ENCODE measurements around the gene ISG15. TPM values are rescaled to one million over a fixed set of nuclear protein-coding genes. Genes with fewer than 3 reads are reported as not detected.

ISG15 gene
- total and polyA plus RNA-seq, 2 of the 13 experiments (the other 11 are each of a cell fraction or from before 2014, with no cell fraction given): 42.1 to 54.9 TPM

DNA sequence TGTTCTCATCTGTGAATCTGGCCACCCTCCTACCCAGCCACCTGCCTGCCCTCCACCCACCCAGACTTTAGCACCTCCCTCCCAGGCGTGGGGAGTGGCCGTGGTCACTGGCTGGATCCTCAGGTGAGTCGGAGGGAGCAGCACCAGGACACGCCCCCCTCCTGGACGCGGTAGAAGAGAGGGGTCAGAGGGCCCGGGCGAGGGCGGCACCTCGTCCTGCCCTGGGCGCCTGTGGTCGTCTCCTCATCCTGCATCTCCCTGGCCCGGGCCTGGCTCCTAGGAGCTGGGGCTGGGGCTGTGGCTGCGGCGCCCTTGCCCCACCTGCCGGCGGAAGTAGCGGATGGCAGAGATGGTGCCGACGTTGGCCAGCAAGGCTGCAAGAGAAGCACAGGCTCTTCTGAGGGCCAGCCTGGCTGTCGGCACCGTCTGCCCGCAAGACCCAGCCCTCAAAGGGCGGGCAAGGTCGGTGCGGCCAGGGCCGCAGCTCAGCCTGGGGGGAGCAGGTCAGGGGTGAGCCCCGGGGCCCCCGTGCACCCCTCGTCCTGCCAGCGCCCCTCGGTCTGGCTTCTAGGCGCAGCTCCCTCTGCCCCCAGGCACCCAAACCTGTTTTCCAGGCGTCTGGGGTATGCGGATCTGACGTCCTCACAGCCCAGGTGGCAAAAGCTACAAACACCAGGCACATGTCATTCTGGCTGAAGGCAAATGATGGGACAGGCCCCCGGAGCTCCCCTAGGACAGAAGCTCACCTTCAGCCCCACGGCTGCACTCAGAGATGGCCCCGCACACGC is 37.2 kb upstream of the ISG15 start (continued):
- no peak for TF ChIP-seq CEBPG (CRISPR knock-in tag; IDR thresholded peaks at IDR 0.05)
- TF ChIP-seq, protein P1, sequence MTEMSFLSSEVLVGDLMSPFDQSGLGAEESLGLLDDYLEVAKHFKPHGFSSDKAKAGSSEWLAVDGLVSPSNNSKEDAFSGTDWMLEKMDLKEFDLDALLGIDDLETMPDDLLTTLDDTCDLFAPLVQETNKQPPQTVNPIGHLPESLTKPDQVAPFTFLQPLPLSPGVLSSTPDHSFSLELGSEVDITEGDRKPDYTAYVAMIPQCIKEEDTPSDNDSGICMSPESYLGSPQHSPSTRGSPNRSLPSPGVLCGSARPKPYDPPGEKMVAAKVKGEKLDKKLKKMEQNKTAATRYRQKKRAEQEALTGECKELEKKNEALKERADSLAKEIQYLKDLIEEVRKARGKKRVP (CRISPR knock-in tag; IDR thresholded peaks at IDR 0.05): no peak
- TF ChIP-seq HNRNPK (IDR thresholded peaks at IDR 0.05; ENCODE audit: low read depth, low read length, poor library complexity, severe bottlenecking): no peak
- TF ChIP-seq DNMT3B (CRISPR knock-in tag; conservative IDR thresholded peaks at IDR 0.05): no peak
- no peak for TF ChIP-seq PHF8 (CRISPR knock-in tag; IDR thresholded peaks at IDR 0.05)
- TF ChIP-seq, protein P2, sequence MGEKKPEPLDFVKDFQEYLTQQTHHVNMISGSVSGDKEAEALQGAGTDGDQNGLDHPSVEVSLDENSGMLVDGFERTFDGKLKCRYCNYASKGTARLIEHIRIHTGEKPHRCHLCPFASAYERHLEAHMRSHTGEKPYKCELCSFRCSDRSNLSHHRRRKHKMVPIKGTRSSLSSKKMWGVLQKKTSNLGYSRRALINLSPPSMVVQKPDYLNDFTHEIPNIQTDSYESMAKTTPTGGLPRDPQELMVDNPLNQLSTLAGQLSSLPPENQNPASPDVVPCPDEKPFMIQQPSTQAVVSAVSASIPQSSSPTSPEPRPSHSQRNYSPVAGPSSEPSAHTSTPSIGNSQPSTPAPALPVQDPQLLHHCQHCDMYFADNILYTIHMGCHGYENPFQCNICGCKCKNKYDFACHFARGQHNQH (CRISPR knock-in tag; IDR thresholded peaks at IDR 0.05): peak; percentile 25; the same call in 1 of the 2 replicates
- TF ChIP-seq, protein P3, sequence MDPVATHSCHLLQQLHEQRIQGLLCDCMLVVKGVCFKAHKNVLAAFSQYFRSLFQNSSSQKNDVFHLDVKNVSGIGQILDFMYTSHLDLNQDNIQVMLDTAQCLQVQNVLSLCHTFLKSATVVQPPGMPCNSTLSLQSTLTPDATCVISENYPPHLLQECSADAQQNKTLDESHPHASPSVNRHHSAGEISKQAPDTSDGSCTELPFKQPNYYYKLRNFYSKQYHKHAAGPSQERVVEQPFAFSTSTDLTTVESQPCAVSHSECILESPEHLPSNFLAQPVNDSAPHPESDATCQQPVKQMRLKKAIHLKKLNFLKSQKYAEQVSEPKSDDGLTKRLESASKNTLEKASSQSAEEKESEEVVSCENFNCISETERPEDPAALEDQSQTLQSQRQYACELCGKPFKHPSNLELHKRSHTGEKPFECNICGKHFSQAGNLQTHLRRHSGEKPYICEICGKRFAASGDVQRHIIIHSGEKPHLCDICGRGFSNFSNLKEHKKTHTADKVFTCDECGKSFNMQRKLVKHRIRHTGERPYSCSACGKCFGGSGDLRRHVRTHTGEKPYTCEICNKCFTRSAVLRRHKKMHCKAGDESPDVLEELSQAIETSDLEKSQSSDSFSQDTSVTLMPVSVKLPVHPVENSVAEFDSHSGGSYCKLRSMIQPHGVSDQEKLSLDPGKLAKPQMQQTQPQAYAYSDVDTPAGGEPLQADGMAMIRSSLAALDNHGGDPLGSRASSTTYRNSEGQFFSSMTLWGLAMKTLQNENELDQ (CRISPR knock-in tag; IDR thresholded peaks at IDR 0.05; ENCODE audit: borderline replicate concordance): no peak
- TF ChIP-seq POLR2AphosphoS2 (IDR thresholded peaks at IDR 0.05; ENCODE audit: low read depth, low read length): no peak
- TF ChIP-seq ZFP82 (CRISPR knock-in tag; IDR thresholded peaks at IDR 0.05; ENCODE audit: borderline replicate concordance): no peak
- no peak for TF ChIP-seq ZNF33A (CRISPR knock-in tag; IDR thresholded peaks at IDR 0.05; ENCODE audit: borderline replicate concordance)
- TF ChIP-seq HES4 (CRISPR knock-in tag; IDR thresholded peaks at IDR 0.05; ENCODE audit: borderline replicate concordance): no peak
- no peak for TF ChIP-seq DPF2 (CRISPR knock-in tag; IDR thresholded peaks at IDR 0.05; ENCODE audit: borderline replicate concordance, low read depth)
- no peak for TF ChIP-seq GTF2F1 (IDR thresholded peaks at IDR 0.05; ENCODE audit: low read length)
- no peak for TF ChIP-seq ZNF672 (CRISPR knock-in tag; IDR thresholded peaks at IDR 0.05)
- TF ChIP-seq, protein P4, sequence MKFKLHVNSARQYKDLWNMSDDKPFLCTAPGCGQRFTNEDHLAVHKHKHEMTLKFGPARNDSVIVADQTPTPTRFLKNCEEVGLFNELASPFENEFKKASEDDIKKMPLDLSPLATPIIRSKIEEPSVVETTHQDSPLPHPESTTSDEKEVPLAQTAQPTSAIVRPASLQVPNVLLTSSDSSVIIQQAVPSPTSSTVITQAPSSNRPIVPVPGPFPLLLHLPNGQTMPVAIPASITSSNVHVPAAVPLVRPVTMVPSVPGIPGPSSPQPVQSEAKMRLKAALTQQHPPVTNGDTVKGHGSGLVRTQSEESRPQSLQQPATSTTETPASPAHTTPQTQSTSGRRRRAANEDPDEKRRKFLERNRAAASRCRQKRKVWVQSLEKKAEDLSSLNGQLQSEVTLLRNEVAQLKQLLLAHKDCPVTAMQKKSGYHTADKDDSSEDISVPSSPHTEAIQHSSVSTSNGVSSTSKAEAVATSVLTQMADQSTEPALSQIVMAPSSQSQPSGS (CRISPR knock-in tag; IDR thresholded peaks at IDR 0.05): no peak
- TF ChIP-seq, protein P5, sequence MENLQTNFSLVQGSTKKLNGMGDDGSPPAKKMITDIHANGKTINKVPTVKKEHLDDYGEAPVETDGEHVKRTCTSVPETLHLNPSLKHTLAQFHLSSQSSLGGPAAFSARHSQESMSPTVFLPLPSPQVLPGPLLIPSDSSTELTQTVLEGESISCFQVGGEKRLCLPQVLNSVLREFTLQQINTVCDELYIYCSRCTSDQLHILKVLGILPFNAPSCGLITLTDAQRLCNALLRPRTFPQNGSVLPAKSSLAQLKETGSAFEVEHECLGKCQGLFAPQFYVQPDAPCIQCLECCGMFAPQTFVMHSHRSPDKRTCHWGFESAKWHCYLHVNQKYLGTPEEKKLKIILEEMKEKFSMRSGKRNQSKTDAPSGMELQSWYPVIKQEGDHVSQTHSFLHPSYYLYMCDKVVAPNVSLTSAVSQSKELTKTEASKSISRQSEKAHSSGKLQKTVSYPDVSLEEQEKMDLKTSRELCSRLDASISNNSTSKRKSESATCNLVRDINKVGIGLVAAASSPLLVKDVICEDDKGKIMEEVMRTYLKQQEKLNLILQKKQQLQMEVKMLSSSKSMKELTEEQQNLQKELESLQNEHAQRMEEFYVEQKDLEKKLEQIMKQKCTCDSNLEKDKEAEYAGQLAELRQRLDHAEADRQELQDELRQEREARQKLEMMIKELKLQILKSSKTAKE (CRISPR knock-in tag; IDR thresholded peaks at IDR 0.05; ENCODE audit: borderline replicate concordance): no peak
- no peak for TF ChIP-seq RELA (CRISPR knock-in tag; IDR thresholded peaks at IDR 0.05)
- no peak for TF ChIP-seq SETDB1 (CRISPR knock-in tag; IDR thresholded peaks at IDR 0.05; ENCODE audit: borderline replicate concordance)
- TF ChIP-seq, protein P6, sequence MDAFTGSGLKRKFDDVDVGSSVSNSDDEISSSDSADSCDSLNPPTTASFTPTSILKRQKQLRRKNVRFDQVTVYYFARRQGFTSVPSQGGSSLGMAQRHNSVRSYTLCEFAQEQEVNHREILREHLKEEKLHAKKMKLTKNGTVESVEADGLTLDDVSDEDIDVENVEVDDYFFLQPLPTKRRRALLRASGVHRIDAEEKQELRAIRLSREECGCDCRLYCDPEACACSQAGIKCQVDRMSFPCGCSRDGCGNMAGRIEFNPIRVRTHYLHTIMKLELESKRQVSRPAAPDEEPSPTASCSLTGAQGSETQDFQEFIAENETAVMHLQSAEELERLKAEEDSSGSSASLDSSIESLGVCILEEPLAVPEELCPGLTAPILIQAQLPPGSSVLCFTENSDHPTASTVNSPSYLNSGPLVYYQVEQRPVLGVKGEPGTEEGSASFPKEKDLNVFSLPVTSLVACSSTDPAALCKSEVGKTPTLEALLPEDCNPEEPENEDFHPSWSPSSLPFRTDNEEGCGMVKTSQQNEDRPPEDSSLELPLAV (CRISPR knock-in tag; conservative IDR thresholded peaks at IDR 0.05; ENCODE audit: low read depth): no peak
- no peak for TF ChIP-seq SOX5 (CRISPR knock-in tag; IDR thresholded peaks at IDR 0.05; ENCODE audit: borderline replicate concordance)

Data from HepG2 (cell line).